Measurements from ENCODE around the gene CEP63. TPM values are rescaled to one million over a fixed set of nuclear protein-coding genes. Genes with fewer than 3 reads are reported as not detected.

The CEP63 gene
- polyA plus RNA-seq = 10 to 100 TPM; 10.1 to 11.7 TPM

- no peaks in the 10 kb centered on the region for H3K27me3 ChIP-seq (ENCODE audit: control insufficient read depth in 1 of 2, insufficient read depth in 2 of 2, low read length in 2 of 2)
- WGBS, 2 donors = 0% methylated on average over 79 to 81 of the region's 81 CpGs
- H3K36me3 ChIP-seq (ENCODE audit: control insufficient read depth in 2 of 2, insufficient read depth in 2 of 2, low read length in 1 of 2) = peaks cover 0 to 4% of the 10 kb centered on the region in 2 donors
- H3K27ac ChIP-seq (ENCODE audit: low read depth in 2 of 2, low read length in 1 of 2) = peak within 1 kb of the TSS; percentile 91 to 99
- no peaks in the 10 kb centered on the region for H3K4me1 ChIP-seq (ENCODE audit: control insufficient read depth in 2 of 2, insufficient read depth in 2 of 2, low read length in 1 of 2)
- no peaks in the 10 kb centered on the region for H3K9me3 ChIP-seq (ENCODE audit: control insufficient read depth in 2 of 2, insufficient read depth in 1 of 2, low read depth in 1 of 2, low read length in 1 of 2)
- peak within 1 kb of the TSS; percentile 90 to 98 for H3K4me3 ChIP-seq (ENCODE audit: low read depth in 1 of 2, low read length in 2 of 2)
Observed at GRCh38 chr3:134485718-134486576, at the start of gene CEP63, which contains the start of gene ANAPC13. Gene CEP63 (plus strand): TSS chr3:134486057. CDS start chr3:134495321, 9,264 bp downstream. Gene ANAPC13 (minus strand): TSS chr3:134485985. CDS start chr3:134482904, 3,081 bp downstream.

GRCh38 chr3:134437211-134437752 lies 48.6 kb upstream of the CEP63 start:
- 51 to 70% methylated on average over 3 of the region's 3 CpGs for WGBS, 2 donors
- H3K27me3 ChIP-seq (ENCODE audit: control insufficient read depth in 1 of 2, insufficient read depth in 2 of 2, low read length in 2 of 2) = no peaks in the 10 kb centered on the region
- H3K36me3 ChIP-seq (ENCODE audit: control insufficient read depth in 2 of 2, insufficient read depth in 2 of 2, low read length in 1 of 2) = no peaks in the 10 kb centered on the region
- H3K9me3 ChIP-seq (ENCODE audit: control insufficient read depth in 2 of 2, insufficient read depth in 1 of 2, low read depth in 1 of 2, low read length in 1 of 2) = no peaks in the 10 kb centered on the region
- H3K27ac ChIP-seq (ENCODE audit: low read depth in 2 of 2, low read length in 1 of 2) = no peak overlapping the region
- H3K4me1 ChIP-seq (ENCODE audit: control insufficient read depth in 2 of 2, insufficient read depth in 2 of 2, low read length in 1 of 2) = no peaks in the 10 kb centered on the region
- H3K4me3 ChIP-seq (ENCODE audit: low read depth in 1 of 2, low read length in 2 of 2) = no peak overlapping the region

GRCh38 chr3:134441321-134441720 lies 44.5 kb upstream of the CEP63 start:
- Histone ChIP-seq H3K4me3 (ENCODE audit: low read depth in 1 of 2, low read length in 2 of 2) (no peak overlapping the region), H3K9me3 (ENCODE audit: control insufficient read depth in 2 of 2, insufficient read depth in 1 of 2, low read depth in 1 of 2, low read length in 1 of 2) (no peaks in the 10 kb centered on the region), H3K36me3 (ENCODE audit: control insufficient read depth in 2 of 2, insufficient read depth in 2 of 2, low read length in 1 of 2) (no peaks in the 10 kb centered on the region), H3K27me3 (ENCODE audit: control insufficient read depth in 1 of 2, insufficient read depth in 2 of 2, low read length in 2 of 2) (no peaks in the 10 kb centered on the region), H3K4me1 (ENCODE audit: control insufficient read depth in 2 of 2, insufficient read depth in 2 of 2, low read length in 1 of 2) (no peaks in the 10 kb centered on the region), H3K27ac (ENCODE audit: low read depth in 2 of 2, low read length in 1 of 2) (no peak overlapping the region)
- 74 to 89% methylated on average over 1 of the region's 1 CpG for WGBS, 2 donors

GRCh38 chr3:134441821-134442220 lies 44.0 kb upstream of the CEP63 start:
- H3K9me3 ChIP-seq (ENCODE audit: control insufficient read depth in 2 of 2, insufficient read depth in 1 of 2, low read depth in 1 of 2, low read length in 1 of 2) = no peaks in the 10 kb centered on the region
- H3K36me3 ChIP-seq (ENCODE audit: control insufficient read depth in 2 of 2, insufficient read depth in 2 of 2, low read length in 1 of 2) = no peaks in the 10 kb centered on the region
- no peaks in the 10 kb centered on the region for H3K27me3 ChIP-seq (ENCODE audit: control insufficient read depth in 1 of 2, insufficient read depth in 2 of 2, low read length in 2 of 2)
- H3K4me1 ChIP-seq (ENCODE audit: control insufficient read depth in 2 of 2, insufficient read depth in 2 of 2, low read length in 1 of 2) = no peaks in the 10 kb centered on the region
- no peak overlapping the region for H3K27ac ChIP-seq (ENCODE audit: low read depth in 2 of 2, low read length in 1 of 2)
- WGBS, 2 donors = 80 to 81% methylated on average over 2 of the region's 2 CpGs
- H3K4me3 ChIP-seq (ENCODE audit: low read depth in 1 of 2, low read length in 2 of 2) = no peak overlapping the region

- H3K9me3 ChIP-seq (ENCODE audit: control insufficient read depth in 2 of 2, insufficient read depth in 1 of 2, low read depth in 1 of 2, low read length in 1 of 2) = no peaks in the 10 kb centered on the region
- 89 to 92% methylated on average over 1 of the region's 1 CpG for WGBS, 2 donors
- H3K4me3 ChIP-seq (ENCODE audit: low read depth in 1 of 2, low read length in 2 of 2) = no peak overlapping the region
- no peak overlapping the region for H3K27ac ChIP-seq (ENCODE audit: low read depth in 2 of 2, low read length in 1 of 2)
- peaks cover 3% of the 10 kb centered on the region in 2 donors for H3K4me1 ChIP-seq (ENCODE audit: control insufficient read depth in 2 of 2, insufficient read depth in 2 of 2, low read length in 1 of 2)
- no peaks in the 10 kb centered on the region for H3K27me3 ChIP-seq (ENCODE audit: control insufficient read depth in 1 of 2, insufficient read depth in 2 of 2, low read length in 2 of 2)
- no peaks in the 10 kb centered on the region for H3K36me3 ChIP-seq (ENCODE audit: control insufficient read depth in 2 of 2, insufficient read depth in 2 of 2, low read length in 1 of 2)
Observed at GRCh38 chr3:134445095-134445494, 40.8 kb upstream of the CEP63 start.

- no peaks in the 10 kb centered on the region for H3K9me3 ChIP-seq (ENCODE audit: control insufficient read depth in 2 of 2, insufficient read depth in 1 of 2, low read depth in 1 of 2, low read length in 1 of 2)
- no peaks in the 10 kb centered on the region for H3K27me3 ChIP-seq (ENCODE audit: control insufficient read depth in 1 of 2, insufficient read depth in 2 of 2, low read length in 2 of 2)
- H3K27ac ChIP-seq (ENCODE audit: low read depth in 2 of 2, low read length in 1 of 2) = no peak overlapping the region
- H3K36me3 ChIP-seq (ENCODE audit: control insufficient read depth in 2 of 2, insufficient read depth in 2 of 2, low read length in 1 of 2) = no peaks in the 10 kb centered on the region
- WGBS, 2 donors = 45 to 56% methylated on average over 1 of the region's 1 CpG
- H3K4me3 ChIP-seq (ENCODE audit: low read depth in 1 of 2, low read length in 2 of 2) = no peak overlapping the region
- peaks cover 3% of the 10 kb centered on the region in 2 donors for H3K4me1 ChIP-seq (ENCODE audit: control insufficient read depth in 2 of 2, insufficient read depth in 2 of 2, low read length in 1 of 2)
Observed at GRCh38 chr3:134445636-134446035, 40.2 kb upstream of the CEP63 start.

- WGBS, 2 donors = 48 to 65% methylated on average over 3 of the region's 3 CpGs
- no peaks in the 10 kb centered on the region for H3K36me3 ChIP-seq (ENCODE audit: control insufficient read depth in 2 of 2, insufficient read depth in 2 of 2, low read length in 1 of 2)
- peaks cover 3% of the 10 kb centered on the region in 2 donors for H3K4me1 ChIP-seq (ENCODE audit: control insufficient read depth in 2 of 2, insufficient read depth in 2 of 2, low read length in 1 of 2)
- H3K4me3 ChIP-seq (ENCODE audit: low read depth in 1 of 2, low read length in 2 of 2) = no peak overlapping the region
- H3K9me3 ChIP-seq (ENCODE audit: control insufficient read depth in 2 of 2, insufficient read depth in 1 of 2, low read depth in 1 of 2, low read length in 1 of 2) = no peaks in the 10 kb centered on the region
- H3K27me3 ChIP-seq (ENCODE audit: control insufficient read depth in 1 of 2, insufficient read depth in 2 of 2, low read length in 2 of 2) = no peaks in the 10 kb centered on the region
- no peak overlapping the region for H3K27ac ChIP-seq (ENCODE audit: low read depth in 2 of 2, low read length in 1 of 2)
Observed at GRCh38 chr3:134446800-134447199, 39.1 kb upstream of the CEP63 start.

- Histone ChIP-seq H3K4me1 (ENCODE audit: control insufficient read depth in 2 of 2, insufficient read depth in 2 of 2, low read length in 1 of 2) (peaks cover 3% of the 10 kb centered on the region in 2 donors), H3K9me3 (ENCODE audit: control insufficient read depth in 2 of 2, insufficient read depth in 1 of 2, low read depth in 1 of 2, low read length in 1 of 2) (no peaks in the 10 kb centered on the region), H3K4me3 (ENCODE audit: low read depth in 1 of 2, low read length in 2 of 2) (no peak overlapping the region), H3K36me3 (ENCODE audit: control insufficient read depth in 2 of 2, insufficient read depth in 2 of 2, low read length in 1 of 2) (no peaks in the 10 kb centered on the region), H3K27me3 (ENCODE audit: control insufficient read depth in 1 of 2, insufficient read depth in 2 of 2, low read length in 2 of 2) (no peaks in the 10 kb centered on the region), H3K27ac (ENCODE audit: low read depth in 2 of 2, low read length in 1 of 2) (no peak overlapping the region)
- 78 to 81% methylated on average over 1 of the region's 1 CpG for WGBS, 2 donors
Observed at GRCh38 chr3:134447351-134447750, 38.5 kb upstream of the CEP63 start.

- 90 to 96% methylated on average over 5 of the region's 5 CpGs for WGBS, 2 donors
- H3K36me3 ChIP-seq (ENCODE audit: control insufficient read depth in 2 of 2, insufficient read depth in 2 of 2, low read length in 1 of 2) = no peaks in the 10 kb centered on the region
- H3K9me3 ChIP-seq (ENCODE audit: control insufficient read depth in 2 of 2, insufficient read depth in 1 of 2, low read depth in 1 of 2, low read length in 1 of 2) = no peaks in the 10 kb centered on the region
- peaks cover 3% of the 10 kb centered on the region in 2 donors for H3K4me1 ChIP-seq (ENCODE audit: control insufficient read depth in 2 of 2, insufficient read depth in 2 of 2, low read length in 1 of 2)
- H3K4me3 ChIP-seq (ENCODE audit: low read depth in 1 of 2, low read length in 2 of 2) = no peak overlapping the region
- no peak overlapping the region for H3K27ac ChIP-seq (ENCODE audit: low read depth in 2 of 2, low read length in 1 of 2)
- H3K27me3 ChIP-seq (ENCODE audit: control insufficient read depth in 1 of 2, insufficient read depth in 2 of 2, low read length in 2 of 2) = no peaks in the 10 kb centered on the region
Observed at GRCh38 chr3:134448664-134449063, 37.2 kb upstream of the CEP63 start.
